GM23338 (cell line): ENCODE results near the gene CSNK1G1.

Experiments used
- CREB1 ChIP-seq: fragments of 250-450 bp; sonication (Bioruptor Pico); IDR thresholded peaks from 2 replicates; pipeline ENCODE4 v1.5.0; 2020; ENCODE audit warnings: low read depth, mild to moderate bottlenecking, moderate library complexity
- CTCF ChIP-seq, 2 experiments: fragments of 200-600 bp in 1 of 2; sonication (generic) in 1 of 2; conservative IDR thresholded peaks; 2 replicates each; pipeline versions ENCODE4 v1.5.1 to v1.6.1; 2016 to 2017; ENCODE audit warnings: antibody characterized with exemption in 2 of 2, low read depth in 2 of 2, mild to moderate bottlenecking in 2 of 2, moderate library complexity in 1 of 2
- ETS1 ChIP-seq: IDR thresholded peaks from 2 replicates; pipeline ENCODE4 v1.6.1; 2016; ENCODE audit warnings: antibody characterized with exemption
- EZH2 ChIP-seq: fragments of 200-600 bp; sonication (generic); IDR thresholded peaks from one replicate; pipeline ENCODE4 v1.8.0; 2017; ENCODE audit warnings: antibody characterized with exemption, mild to moderate bottlenecking, low read depth; ENCODE audit not compliant: unreplicated experiment
- EZH2phosphoT487 ChIP-seq: fragments of 200-600 bp; sonication (generic); IDR thresholded peaks from one replicate; pipeline ENCODE4 v1.8.1; 2018; ENCODE audit warnings: antibody characterized with exemption; ENCODE audit not compliant: unreplicated experiment
- JUNB ChIP-seq: IDR thresholded peaks from one replicate; pipeline ENCODE4 v1.6.1; 2016; ENCODE audit warnings: antibody characterized with exemption; ENCODE audit not compliant: unreplicated experiment
- POLR2AphosphoS5 ChIP-seq: IDR thresholded peaks from 2 replicates; pipeline ENCODE4 v1.6.1; 2016; ENCODE audit warnings: antibody characterized with exemption, low read depth
- STAT1 ChIP-seq: IDR thresholded peaks from one replicate; pipeline ENCODE4 v1.6.1; 2016; ENCODE audit warnings: antibody characterized with exemption; ENCODE audit not compliant: unreplicated experiment
- TF ChIP-seq, protein P1 (sequence below): IDR thresholded peaks from one replicate; pipeline ENCODE4 v1.6.1; 2018; ENCODE audit warnings: antibody characterized with exemption; ENCODE audit not compliant: unreplicated experiment

DNA sequence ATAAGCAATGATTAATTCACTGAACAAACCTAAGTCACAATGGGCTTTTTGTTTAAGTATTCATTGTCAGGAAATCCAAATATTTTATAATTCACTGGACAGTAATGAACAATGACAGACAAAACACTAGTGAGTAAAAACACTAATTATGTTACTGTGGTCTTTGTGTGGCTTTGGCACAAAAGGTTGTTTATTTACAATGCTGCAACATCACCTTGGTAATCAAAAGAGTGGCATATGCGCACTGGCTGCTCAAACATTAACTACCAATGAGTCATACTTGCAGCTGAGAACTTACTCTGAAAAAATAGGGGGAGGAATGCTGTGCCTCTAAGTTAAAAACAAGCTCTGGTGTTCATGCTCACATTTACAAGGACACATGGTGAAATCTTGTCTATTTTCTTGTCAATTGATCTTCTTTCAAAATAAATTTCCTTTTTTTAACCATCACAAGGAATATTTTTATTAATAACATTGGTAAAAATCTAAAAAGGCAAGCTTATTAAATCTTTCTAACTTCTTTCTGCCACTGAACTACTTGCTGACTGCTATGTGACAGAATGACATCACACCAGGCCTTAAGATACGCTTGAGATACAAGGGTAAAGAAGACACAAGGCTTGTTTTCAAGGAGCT lies 107.9 kb downstream of the CSNK1G1 start:
- TF ChIP-seq CTCF (conservative IDR thresholded peaks at IDR 0.05; ENCODE audit: low read depth in 2 of 2) (no peak), POLR2AphosphoS5 (no peak), EZH2phosphoT487 (no peak), EZH2 (no peak), JUNB (no peak), CREB1 (CRISPR knock-in tag) (no peak), ETS1 (no peak), STAT1 (no peak)
- TF ChIP-seq, protein P1, sequence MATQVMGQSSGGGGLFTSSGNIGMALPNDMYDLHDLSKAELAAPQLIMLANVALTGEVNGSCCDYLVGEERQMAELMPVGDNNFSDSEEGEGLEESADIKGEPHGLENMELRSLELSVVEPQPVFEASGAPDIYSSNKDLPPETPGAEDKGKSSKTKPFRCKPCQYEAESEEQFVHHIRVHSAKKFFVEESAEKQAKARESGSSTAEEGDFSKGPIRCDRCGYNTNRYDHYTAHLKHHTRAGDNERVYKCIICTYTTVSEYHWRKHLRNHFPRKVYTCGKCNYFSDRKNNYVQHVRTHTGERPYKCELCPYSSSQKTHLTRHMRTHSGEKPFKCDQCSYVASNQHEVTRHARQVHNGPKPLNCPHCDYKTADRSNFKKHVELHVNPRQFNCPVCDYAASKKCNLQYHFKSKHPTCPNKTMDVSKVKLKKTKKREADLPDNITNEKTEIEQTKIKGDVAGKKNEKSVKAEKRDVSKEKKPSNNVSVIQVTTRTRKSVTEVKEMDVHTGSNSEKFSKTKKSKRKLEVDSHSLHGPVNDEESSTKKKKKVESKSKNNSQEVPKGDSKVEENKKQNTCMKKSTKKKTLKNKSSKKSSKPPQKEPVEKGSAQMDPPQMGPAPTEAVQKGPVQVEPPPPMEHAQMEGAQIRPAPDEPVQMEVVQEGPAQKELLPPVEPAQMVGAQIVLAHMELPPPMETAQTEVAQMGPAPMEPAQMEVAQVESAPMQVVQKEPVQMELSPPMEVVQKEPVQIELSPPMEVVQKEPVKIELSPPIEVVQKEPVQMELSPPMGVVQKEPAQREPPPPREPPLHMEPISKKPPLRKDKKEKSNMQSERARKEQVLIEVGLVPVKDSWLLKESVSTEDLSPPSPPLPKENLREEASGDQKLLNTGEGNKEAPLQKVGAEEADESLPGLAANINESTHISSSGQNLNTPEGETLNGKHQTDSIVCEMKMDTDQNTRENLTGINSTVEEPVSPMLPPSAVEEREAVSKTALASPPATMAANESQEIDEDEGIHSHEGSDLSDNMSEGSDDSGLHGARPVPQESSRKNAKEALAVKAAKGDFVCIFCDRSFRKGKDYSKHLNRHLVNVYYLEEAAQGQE = no peak
